SK-N-SH treated with all-trans-retinoic acid at 6 μM for 48 hours (cell line): ENCODE results near the gene SIPA1L2.

Source experiments
- ATAC-seq: fragments of 200-7000 bp; cut with Tn5 transposase; 3 replicates; pipeline ENCODE4 v1.9.1; 2020; ENCODE audit warnings: mild to moderate bottlenecking, moderate library complexity
- BACH2 ChIP-seq: fragments of 250-450 bp; sonication (Bioruptor Pico); IDR thresholded peaks from 2 replicates; pipeline ENCODE4 v1.9.0; 2021; ENCODE audit warnings: mild to moderate bottlenecking, borderline replicate concordance
- CREB5 ChIP-seq: fragments of 250-450 bp; sonication (Bioruptor Pico); IDR thresholded peaks from 2 replicates; pipeline ENCODE4 v1.5.1; 2020; ENCODE audit warnings: low read depth, mild to moderate bottlenecking, moderate library complexity
- CSDC2 ChIP-seq: fragments of 250-450 bp; sonication (Bioruptor Pico); IDR thresholded peaks from 2 replicates; pipeline ENCODE4 v1.5.0; 2020; ENCODE audit warnings: mild to moderate bottlenecking, moderate library complexity
- ESRRG ChIP-seq: fragments of 250-450 bp; sonication (Bioruptor Pico); IDR thresholded peaks from 2 replicates; pipeline ENCODE4 v1.6.1; 2021; ENCODE audit warnings: mild to moderate bottlenecking
- GLIS3 ChIP-seq: fragments of 250-450 bp; sonication (Bioruptor Pico); IDR thresholded peaks from 2 replicates; pipeline ENCODE4 v1.5.0; 2020; ENCODE audit warnings: mild to moderate bottlenecking, moderate library complexity
- ISL1 ChIP-seq: fragments of 250-450 bp; sonication (Bioruptor Pico); IDR thresholded peaks from 2 replicates; pipeline ENCODE4 v2.1.2; 2022; ENCODE audit warnings: mild to moderate bottlenecking, moderate library complexity
- OSR1 ChIP-seq: fragments of 250-450 bp; sonication (Bioruptor Pico); IDR thresholded peaks from 2 replicates; pipeline ENCODE4 v1.8.0; 2022; ENCODE audit warnings: moderate library complexity, mild to moderate bottlenecking, inconsistent platforms
- POU6F1 ChIP-seq: fragments of 250-450 bp; sonication (Bioruptor Pico); IDR thresholded peaks from 2 replicates; pipeline ENCODE4 v1.8.0; 2021; ENCODE audit warnings: low read depth, mild to moderate bottlenecking, moderate library complexity, borderline replicate concordance
- PPARA ChIP-seq: fragments of 250-450 bp; sonication (Bioruptor Pico); IDR thresholded peaks from 2 replicates; pipeline ENCODE4 v1.5.0; 2020; ENCODE audit warnings: mild to moderate bottlenecking, borderline replicate concordance
- RARB ChIP-seq: fragments of 250-450 bp; sonication (Bioruptor Pico); IDR thresholded peaks from 2 replicates; pipeline ENCODE4 v1.8.0; 2021; ENCODE audit warnings: mild to moderate bottlenecking, moderate library complexity
- SNAI2 ChIP-seq: fragments of 250-450 bp; sonication (Bioruptor Pico); IDR thresholded peaks from 2 replicates; pipeline ENCODE4 v1.5.0; 2020; ENCODE audit warnings: mild to moderate bottlenecking, moderate library complexity
- TCF4 ChIP-seq: fragments of 250-450 bp; sonication (Bioruptor Pico); IDR thresholded peaks from 2 replicates; pipeline ENCODE4 v1.8.0; 2021; ENCODE audit warnings: mild to moderate bottlenecking, moderate library complexity, borderline replicate concordance
- ZC3H10 ChIP-seq: fragments of 250-450 bp; sonication (Bioruptor Pico); IDR thresholded peaks from 2 replicates; pipeline ENCODE4 v1.5.1; 2021; ENCODE audit warnings: mild to moderate bottlenecking, moderate library complexity
- ZFP3 ChIP-seq: fragments of 250-450 bp; sonication (Bioruptor Pico); IDR thresholded peaks from 2 replicates; pipeline ENCODE4 v1.5.0; 2020; ENCODE audit warnings: mild to moderate bottlenecking, moderate library complexity
- ZFP30 ChIP-seq: fragments of 450-650 bp; formaldehyde crosslinking; IDR thresholded peaks from 2 replicates; pipeline ENCODE4 v1.5.0; 2022; ENCODE audit warnings: mild to moderate bottlenecking, moderate library complexity
- ZNF565 ChIP-seq: fragments of 450-650 bp; formaldehyde crosslinking; conservative IDR thresholded peaks from 2 replicates; pipeline ENCODE4 v1.5.0; 2020; ENCODE audit warnings: low read depth, mild to moderate bottlenecking, moderate library complexity
- ZNF70 ChIP-seq: fragments of 450-650 bp; formaldehyde crosslinking; IDR thresholded peaks from 2 replicates; pipeline ENCODE4 v1.5.0; 2020; ENCODE audit warnings: mild to moderate bottlenecking, moderate library complexity
- ZNF8 ChIP-seq: fragments of 450-650 bp; formaldehyde crosslinking; IDR thresholded peaks from 2 replicates; pipeline ENCODE4 v1.5.0; 2020; ENCODE audit warnings: mild to moderate bottlenecking, moderate library complexity
- TF ChIP-seq, protein P1 (sequence below): fragments of 250-450 bp; sonication (Bioruptor Pico); IDR thresholded peaks from 2 replicates; pipeline ENCODE4 v1.8.0; 2020; ENCODE audit warnings: mild to moderate bottlenecking, moderate library complexity, borderline replicate concordance

The SIPA1L2 gene

DNA sequence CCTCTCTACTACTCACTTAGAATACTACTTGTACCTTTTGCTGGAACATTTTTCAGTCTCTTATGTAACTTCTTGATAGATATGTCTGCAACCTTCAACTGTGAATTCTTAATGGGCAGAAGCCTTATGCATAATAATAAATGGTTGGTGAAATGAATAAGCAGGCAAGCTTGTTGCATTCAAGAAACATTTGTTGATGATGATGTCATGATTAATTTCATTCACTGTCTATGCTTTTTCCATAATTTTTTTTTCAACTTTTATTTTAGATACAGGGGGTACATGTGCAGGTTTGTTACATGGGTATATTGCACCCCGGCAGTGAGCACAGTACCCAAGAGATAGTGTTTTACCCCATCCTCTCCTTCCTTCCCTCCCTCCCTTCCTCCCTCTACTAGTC is 48.0 kb downstream of the SIPA1L2 start:
- ATAC-seq, result no peak
- TF ChIP-seq CREB5 (CRISPR knock-in tag) (no peak), GLIS3 (CRISPR knock-in tag) (no peak), ZFP3 (CRISPR knock-in tag) (no peak), ZFP30 (CRISPR knock-in tag) (no peak), ESRRG (CRISPR knock-in tag) (no peak), OSR1 (CRISPR knock-in tag) (no peak), ZNF565 (CRISPR knock-in tag) (no peak), PPARA (no peak), POU6F1 (CRISPR knock-in tag) (no peak), RARB (CRISPR knock-in tag) (no peak), SNAI2 (CRISPR knock-in tag) (no peak), ZNF8 (CRISPR knock-in tag) (no peak), ZC3H10 (CRISPR knock-in tag) (no peak), TCF4 (CRISPR knock-in tag) (no peak), ISL1 (CRISPR knock-in tag) (no peak), BACH2 (CRISPR knock-in tag) (no peak), CSDC2 (CRISPR knock-in tag) (no peak), ZNF70 (CRISPR knock-in tag) (no peak)
- TF ChIP-seq, protein P1, sequence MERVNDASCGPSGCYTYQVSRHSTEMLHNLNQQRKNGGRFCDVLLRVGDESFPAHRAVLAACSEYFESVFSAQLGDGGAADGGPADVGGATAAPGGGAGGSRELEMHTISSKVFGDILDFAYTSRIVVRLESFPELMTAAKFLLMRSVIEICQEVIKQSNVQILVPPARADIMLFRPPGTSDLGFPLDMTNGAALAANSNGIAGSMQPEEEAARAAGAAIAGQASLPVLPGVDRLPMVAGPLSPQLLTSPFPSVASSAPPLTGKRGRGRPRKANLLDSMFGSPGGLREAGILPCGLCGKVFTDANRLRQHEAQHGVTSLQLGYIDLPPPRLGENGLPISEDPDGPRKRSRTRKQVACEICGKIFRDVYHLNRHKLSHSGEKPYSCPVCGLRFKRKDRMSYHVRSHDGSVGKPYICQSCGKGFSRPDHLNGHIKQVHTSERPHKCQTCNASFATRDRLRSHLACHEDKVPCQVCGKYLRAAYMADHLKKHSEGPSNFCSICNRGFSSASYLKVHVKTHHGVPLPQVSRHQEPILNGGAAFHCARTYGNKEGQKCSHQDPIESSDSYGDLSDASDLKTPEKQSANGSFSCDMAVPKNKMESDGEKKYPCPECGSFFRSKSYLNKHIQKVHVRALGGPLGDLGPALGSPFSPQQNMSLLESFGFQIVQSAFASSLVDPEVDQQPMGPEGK, result no peak
